Right atrium auricular region (tissue), 2 donors: ENCODE measurements around the gene RETSAT. TPM values are rescaled to one million over a fixed set of nuclear protein-coding genes. Genes with fewer than 3 reads are reported as not detected.
"Not testable (repeated sequence)": the region's sequence is repeated elsewhere in the genome, so short reads cannot be mapped to it uniquely, and the experiment has no call there.

ENCODE experiments used
- DNase-seq: peaks from one replicate; pipeline ENCODE4 v3.0.0-alpha.2; 2019; ENCODE audit warnings: low spot score
- H3K27ac ChIP-seq, 2 donors: fragments of 200-600 bp; sonication (generic); 1 replicate in 1 of 2; 2 replicates in 1 of 2; pipeline ENCODE4 v1.5.1; 2016 to 2019
- H3K27me3 ChIP-seq, 2 donors: fragments of 200-600 bp; sonication (generic); one replicate each; pipeline versions ENCODE4 v1.5.1 to v1.6.0; 2017 to 2019
- H3K36me3 ChIP-seq: fragments of 200-600 bp; sonication (generic); one replicate; pipeline ENCODE4 v1.5.1; 2016
- H3K4me1 ChIP-seq, 2 donors: fragments of 200-600 bp; sonication (generic); one replicate each; pipeline versions ENCODE4 v1.5.1 to v1.6.0; 2017 to 2019
- H3K4me3 ChIP-seq, 2 donors: fragments of 200-600 bp; sonication (generic); 1 replicate in 1 of 2; 2 replicates in 1 of 2; pipeline ENCODE4 v1.5.1; 2017 to 2019; ENCODE audit warnings: mild to moderate bottlenecking in 1 of 2, moderate library complexity in 1 of 2
- H3K9me3 ChIP-seq, 2 donors: fragments of 200-600 bp; sonication (generic); one replicate each; pipeline ENCODE4 v1.5.1; 2019
- total RNA-seq, 2 donors: library from RNA; depleted of rRNA; stranded (reverse); fragments of >200 nt; gene quantifications; one replicate each; pipeline ENCODE4 v1.1.0, GENCODE V29; 2016
- TF ChIP-seq, protein P1 (sequence below), 2 donors: fragments of 200-600 bp; sonication (generic); IDR thresholded peaks; one replicate each; pipeline ENCODE4 v1.5.1; 2019; ENCODE audit warnings: antibody characterized with exemption in 2 of 2

The RETSAT gene
- total RNA-seq, 2 donors from 2014 or later: 34.2 to 40.8 TPM

DNA sequence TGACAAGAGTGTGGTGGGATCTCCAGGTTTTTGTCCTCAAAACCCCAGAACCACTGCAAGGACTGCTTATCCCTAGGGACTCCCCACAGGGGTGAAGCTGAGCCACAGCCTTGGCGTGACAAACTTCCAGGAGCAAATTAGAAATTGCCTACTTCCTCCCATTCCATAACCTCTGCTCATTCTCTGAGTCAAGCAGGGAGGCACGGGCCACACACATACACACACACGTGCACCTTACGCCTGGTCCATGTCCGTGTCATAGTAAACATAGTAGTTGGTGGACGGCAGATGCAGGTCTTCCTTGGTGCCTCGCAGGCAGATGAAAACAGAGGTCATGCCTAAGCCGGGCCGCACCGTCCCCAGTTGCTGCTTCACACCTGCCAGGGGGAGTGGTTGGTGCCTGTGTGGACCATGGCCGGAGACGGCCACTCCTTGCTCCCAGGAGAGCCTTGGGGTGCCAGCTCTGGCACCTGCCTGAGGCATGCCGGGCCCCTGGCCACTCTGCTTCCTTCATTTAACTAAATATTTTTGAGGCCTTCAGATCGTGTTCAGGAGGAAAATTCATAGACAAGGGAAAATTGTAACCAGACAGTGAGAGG, 9.9 kb downstream of the RETSAT start:
- peaks cover 49% of the 10 kb centered on the region for H3K36me3 ChIP-seq
- H3K4me1 ChIP-seq: no peaks in the 10 kb centered on the region
- TF ChIP-seq, protein P1, sequence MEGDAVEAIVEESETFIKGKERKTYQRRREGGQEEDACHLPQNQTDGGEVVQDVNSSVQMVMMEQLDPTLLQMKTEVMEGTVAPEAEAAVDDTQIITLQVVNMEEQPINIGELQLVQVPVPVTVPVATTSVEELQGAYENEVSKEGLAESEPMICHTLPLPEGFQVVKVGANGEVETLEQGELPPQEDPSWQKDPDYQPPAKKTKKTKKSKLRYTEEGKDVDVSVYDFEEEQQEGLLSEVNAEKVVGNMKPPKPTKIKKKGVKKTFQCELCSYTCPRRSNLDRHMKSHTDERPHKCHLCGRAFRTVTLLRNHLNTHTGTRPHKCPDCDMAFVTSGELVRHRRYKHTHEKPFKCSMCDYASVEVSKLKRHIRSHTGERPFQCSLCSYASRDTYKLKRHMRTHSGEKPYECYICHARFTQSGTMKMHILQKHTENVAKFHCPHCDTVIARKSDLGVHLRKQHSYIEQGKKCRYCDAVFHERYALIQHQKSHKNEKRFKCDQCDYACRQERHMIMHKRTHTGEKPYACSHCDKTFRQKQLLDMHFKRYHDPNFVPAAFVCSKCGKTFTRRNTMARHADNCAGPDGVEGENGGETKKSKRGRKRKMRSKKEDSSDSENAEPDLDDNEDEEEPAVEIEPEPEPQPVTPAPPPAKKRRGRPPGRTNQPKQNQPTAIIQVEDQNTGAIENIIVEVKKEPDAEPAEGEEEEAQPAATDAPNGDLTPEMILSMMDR (IDR thresholded peaks at IDR 0.05): no peak
- H3K27me3 ChIP-seq: no peaks in the 10 kb centered on the region
- no peak overlapping the region for H3K4me3 ChIP-seq
- no peak for DNase-seq
- H3K9me3 ChIP-seq: no peaks in the 10 kb centered on the region
- no peak overlapping the region for H3K27ac ChIP-seq

DNA sequence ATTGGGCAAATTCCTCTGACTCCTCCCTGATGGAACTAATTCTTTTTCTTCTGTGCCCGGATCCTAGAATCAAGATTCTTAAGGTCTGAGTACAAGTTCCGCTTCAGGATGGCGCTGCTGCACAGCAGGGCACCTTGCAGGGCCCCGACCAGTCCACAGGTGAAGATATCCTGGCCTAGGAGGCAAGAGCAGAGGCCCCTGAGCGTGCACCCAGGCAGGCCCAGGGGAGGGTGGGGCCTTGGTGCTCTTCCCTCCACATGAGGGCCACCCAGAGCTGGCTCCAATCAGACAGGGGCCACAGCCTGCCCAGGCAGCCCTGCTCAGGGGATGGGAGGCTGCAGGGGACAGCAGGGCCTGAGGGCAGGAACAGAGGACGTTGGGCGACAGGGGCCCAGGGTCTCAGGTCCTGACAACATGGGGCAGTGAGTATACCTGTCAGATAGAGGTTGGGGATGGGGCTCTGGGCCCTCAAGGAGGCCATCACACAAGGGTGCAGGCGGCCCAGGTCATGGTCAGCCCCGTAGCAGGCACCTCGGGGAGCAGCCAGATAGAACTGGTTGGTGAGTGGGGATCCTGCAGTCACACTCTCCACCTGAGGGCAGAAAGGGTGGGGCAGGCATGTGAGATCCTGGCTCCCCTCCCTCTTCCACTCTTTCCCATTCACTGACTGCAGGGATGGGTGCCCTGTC, 11.0 kb downstream of the RETSAT start:
- not testable (repeated sequence) for DNase-seq, H3K9me3 ChIP-seq, H3K4me3 ChIP-seq, H3K27ac ChIP-seq, H3K27me3 ChIP-seq, H3K4me1 ChIP-seq
- H3K36me3 ChIP-seq: peaks cover 40% of the 10 kb centered on the region

DNA sequence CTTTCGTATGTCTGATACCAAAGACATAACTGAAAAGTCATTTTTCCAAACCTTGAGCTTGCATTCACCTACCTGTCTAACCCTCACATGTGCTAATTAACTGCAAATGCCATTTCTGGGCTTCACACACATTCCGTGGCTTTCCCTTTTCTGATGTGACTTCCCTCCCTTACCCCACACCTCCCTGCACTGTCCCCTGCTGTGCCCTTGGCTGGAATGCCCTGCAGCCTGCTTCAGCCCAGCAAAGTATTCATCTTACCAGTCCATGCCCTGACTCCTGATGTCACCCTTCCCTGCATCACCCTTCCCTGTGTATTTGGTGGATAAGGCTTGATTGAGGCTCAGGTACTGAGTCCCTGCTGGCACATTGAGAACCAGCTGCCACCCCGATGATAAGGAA, 12.2 kb downstream of the RETSAT start:
- H3K36me3 ChIP-seq: peaks cover 29% of the 10 kb centered on the region
- no peaks in the 10 kb centered on the region for H3K9me3 ChIP-seq
- no peak for DNase-seq
- no peaks in the 10 kb centered on the region for H3K4me1 ChIP-seq
- H3K27ac ChIP-seq: no peak overlapping the region
- no peaks in the 10 kb centered on the region for H3K27me3 ChIP-seq
- H3K4me3 ChIP-seq: no peak overlapping the region
- TF ChIP-seq, protein P1 (IDR thresholded peaks at IDR 0.05): no peak

DNA sequence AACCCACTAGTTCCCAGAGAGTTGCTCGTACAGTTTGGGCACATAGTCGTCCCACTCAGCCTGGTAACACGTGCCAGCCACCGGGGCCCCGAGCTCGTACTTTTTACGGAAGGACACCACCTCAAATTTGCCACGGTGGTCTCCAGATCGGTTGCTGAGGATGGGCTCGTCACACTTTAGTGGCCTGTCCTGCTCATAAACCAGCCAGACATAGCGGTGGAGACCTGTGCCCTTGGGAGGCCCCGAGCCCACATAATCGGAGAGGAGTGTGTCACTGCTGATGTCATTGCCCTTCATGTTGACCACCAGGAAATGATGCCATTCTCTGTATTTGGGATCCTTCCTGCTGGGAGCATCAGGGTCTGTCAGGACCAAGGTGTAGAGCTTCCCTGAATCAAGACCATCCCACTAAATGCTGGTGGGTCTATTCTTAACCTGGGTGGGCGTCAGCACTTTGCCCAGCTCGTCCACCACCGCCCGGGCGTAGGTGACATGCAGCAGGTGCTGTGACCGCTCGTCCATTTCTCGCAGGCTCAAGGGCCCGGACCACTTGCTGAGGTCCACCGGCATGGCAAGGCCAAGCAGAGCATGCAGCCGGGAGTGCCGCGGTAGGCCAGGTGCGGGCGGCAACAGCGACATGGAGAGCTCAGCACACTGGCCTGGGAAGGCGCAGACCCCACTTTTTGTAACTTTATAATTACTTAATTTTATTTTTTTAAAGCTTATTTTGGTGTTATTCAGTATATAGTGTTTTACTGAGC, 12.9 kb downstream of the RETSAT start:
- TF ChIP-seq, protein P1 (IDR thresholded peaks at IDR 0.05): no peak
- Histone ChIP-seq H3K4me3 (no peak overlapping the region), H3K9me3 (no peaks in the 10 kb centered on the region), H3K27me3 (no peaks in the 10 kb centered on the region), H3K4me1 (no peaks in the 10 kb centered on the region), H3K36me3 (peaks cover 24% of the 10 kb centered on the region), H3K27ac (no peak overlapping the region)
- DNase-seq: no peak

DNA sequence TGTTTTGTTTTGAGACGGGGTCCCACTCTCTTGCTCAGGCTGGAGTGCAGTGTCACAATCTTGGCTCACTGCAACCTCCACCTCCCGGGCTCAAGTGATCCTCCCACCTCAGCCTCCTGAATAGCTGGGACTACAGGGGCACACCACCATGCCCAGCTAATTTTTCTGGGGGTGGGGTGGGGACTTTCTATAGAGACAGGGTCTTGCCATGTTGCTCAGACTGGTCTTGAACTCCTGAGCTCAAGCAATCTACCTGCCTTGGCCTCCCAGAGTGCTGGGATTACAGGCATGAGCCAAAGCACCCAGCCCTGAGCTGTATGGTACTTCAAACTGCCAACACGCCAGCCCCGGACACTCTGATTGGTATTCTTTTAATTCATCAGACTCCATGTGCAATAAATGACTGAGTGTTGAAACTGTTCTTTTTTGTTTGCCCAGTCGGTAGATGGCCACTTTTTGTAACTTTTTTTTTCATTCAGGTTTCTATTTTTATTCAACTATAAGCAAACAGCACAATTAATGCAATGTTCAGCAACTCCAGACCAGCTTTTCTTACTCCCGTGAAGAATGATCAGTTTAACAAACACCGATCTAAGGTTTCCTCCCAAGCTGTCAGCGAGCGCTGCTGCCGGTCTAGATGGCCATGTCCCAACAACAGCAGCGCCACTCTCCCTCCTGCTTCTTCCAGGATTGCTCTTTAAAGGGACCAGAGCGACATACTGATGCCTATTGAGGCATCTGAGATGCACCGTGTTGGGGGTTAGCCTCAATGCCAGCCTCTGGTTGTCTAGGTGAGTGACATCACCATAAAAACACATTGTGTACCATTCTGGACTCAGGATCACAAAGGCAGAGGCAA, 14.1 kb downstream of the RETSAT start:
- TF ChIP-seq, protein P1 (IDR thresholded peaks at IDR 0.05): no peak
- no peaks in the 10 kb centered on the region for H3K27me3 ChIP-seq
- H3K9me3 ChIP-seq: no peaks in the 10 kb centered on the region
- peaks cover 13% of the 10 kb centered on the region for H3K36me3 ChIP-seq
- DNase-seq: no peak
- H3K27ac ChIP-seq: no peak overlapping the region
- no peaks in the 10 kb centered on the region for H3K4me1 ChIP-seq
- H3K4me3 ChIP-seq: no peak overlapping the region
